Nephron progenitor cell (in vitro differentiated cells): ENCODE measurements around the gene ZNF526.

ENCODE experiments used
- DNase-seq: peaks from one replicate; pipeline ENCODE4 v3.0.0; 2021
- H3K27ac Mint-ChIP-seq: 2 replicates; pipeline ENCODE4 v1.8.0; 2021; ENCODE audit warnings: mild to moderate bottlenecking, moderate library complexity, mixed read lengths
- H3K27me3 Mint-ChIP-seq: 2 replicates; pipeline ENCODE4 v1.8.0; 2021; ENCODE audit warnings: mild to moderate bottlenecking, low read depth, mixed read lengths; ENCODE audit not compliant: poor library complexity
- H3K36me3 Mint-ChIP-seq: 2 replicates; pipeline ENCODE4 v1.8.0; 2021; ENCODE audit warnings: low read depth, mixed read lengths
- H3K4me1 Mint-ChIP-seq: 2 replicates; pipeline ENCODE4 v1.8.0; 2021; ENCODE audit warnings: mixed read lengths
- H3K4me3 Mint-ChIP-seq: 2 replicates; pipeline ENCODE4 v1.8.0; 2021; ENCODE audit warnings: mild to moderate bottlenecking, moderate library complexity, mixed read lengths
- H3K9me3 Mint-ChIP-seq: 2 replicates; pipeline ENCODE4 v1.8.0; 2021; ENCODE audit warnings: mild to moderate bottlenecking, moderate library complexity, mixed read lengths
- CTCF ChIP-seq: fragments of 200-600 bp; sonication (generic); IDR thresholded peaks from 2 replicates; pipeline ENCODE4 v1.5.0; 2021; ENCODE audit warnings: antibody characterized with exemption

The ZNF526 gene

GRCh38 chr19:42178791-42179674 is 41.1 kb upstream of the ZNF526 start:
- no peak overlapping the region for H3K4me3 Mint-ChIP-seq

GRCh38 chr19:42184401-42184861 is 35.7 kb upstream of the ZNF526 start:
- Mint-ChIP-seq H3K4me1 (peaks cover 14% of the 10 kb centered on the region), H3K27me3 (peaks cover 66% of the 10 kb centered on the region), H3K27ac (no peak overlapping the region), H3K36me3 (no peaks in the 10 kb centered on the region), H3K4me3 (no peak overlapping the region), H3K9me3 (no peaks in the 10 kb centered on the region)
- peak; percentile 88 for DNase-seq
- TF ChIP-seq CTCF, result peak; percentile 87

More at GRCh38 chr19:42178791-42179674, 41.1 kb upstream of the ZNF526 start:
- Mint-ChIP-seq H3K9me3 (no peaks in the 10 kb centered on the region), H3K4me1 (peaks cover 25% of the 10 kb centered on the region), H3K27ac (no peak overlapping the region), H3K27me3 (peaks cover 47% of the 10 kb centered on the region), H3K36me3 (no peaks in the 10 kb centered on the region)
- TF ChIP-seq CTCF, result peak; percentile 46
- peak; percentile 53 for DNase-seq

- Mint-ChIP-seq H3K4me3 (no peak overlapping the region), H3K36me3 (no peaks in the 10 kb centered on the region), H3K9me3 (no peaks in the 10 kb centered on the region), H3K27ac (no peak overlapping the region), H3K27me3 (peaks cover 74% of the 10 kb centered on the region), H3K4me1 (peaks cover 14% of the 10 kb centered on the region)
- no peak for DNase-seq
- no peak for TF ChIP-seq CTCF
These were observed 34.8 kb upstream of the ZNF526 start for GRCh38 chr19:42185277-42185676.

- H3K9me3 Mint-ChIP-seq, result peaks cover 12% of the 10 kb centered on the region
- no peak overlapping the region for H3K27ac Mint-ChIP-seq
- no peak overlapping the region for H3K4me3 Mint-ChIP-seq
- no peak for DNase-seq
- H3K27me3 Mint-ChIP-seq, result peaks cover 85% of the 10 kb centered on the region
- H3K4me1 Mint-ChIP-seq, result peaks cover 10% of the 10 kb centered on the region
- no peak for TF ChIP-seq CTCF
- H3K36me3 Mint-ChIP-seq, result no peaks in the 10 kb centered on the region
These were observed 31.4 kb upstream of the ZNF526 start for GRCh38 chr19:42188665-42189064.

- no peak for TF ChIP-seq CTCF
- H3K27ac Mint-ChIP-seq, result no peak overlapping the region
- DNase-seq, result no peak
- peaks cover 9% of the 10 kb centered on the region for H3K4me1 Mint-ChIP-seq
- H3K9me3 Mint-ChIP-seq, result peaks cover 16% of the 10 kb centered on the region
- peaks cover 3% of the 10 kb centered on the region for H3K36me3 Mint-ChIP-seq
- peaks cover 87% of the 10 kb centered on the region for H3K27me3 Mint-ChIP-seq
- no peak overlapping the region for H3K4me3 Mint-ChIP-seq
These were observed 31.0 kb upstream of the ZNF526 start for GRCh38 chr19:42189133-42189532.

- no peak for TF ChIP-seq CTCF
- H3K27me3 Mint-ChIP-seq, result peaks cover 69% of the 10 kb centered on the region
These were observed 28.8 kb upstream of the ZNF526 start for GRCh38 chr19:42191330-42191729.

More at GRCh38 chr19:42191330-42191729, 28.8 kb upstream of the ZNF526 start:
- no peak for DNase-seq
- H3K4me3 Mint-ChIP-seq, result no peak overlapping the region
- H3K4me1 Mint-ChIP-seq, result no peaks in the 10 kb centered on the region
- H3K27ac Mint-ChIP-seq, result no peak overlapping the region
- H3K9me3 Mint-ChIP-seq, result peaks cover 16% of the 10 kb centered on the region
- peaks cover 5% of the 10 kb centered on the region for H3K36me3 Mint-ChIP-seq
